A673 (cell line): ENCODE results near the gene RBSN. TPM values are rescaled to one million over a fixed set of nuclear protein-coding genes. Genes with fewer than 3 reads are reported as not detected.

Experiments
- BruUV-seq: library from RNA; stranded (reverse); fragments of 400-500 nt; replicated peaks from 2 replicates; lab custom pipeline; 2021; lab: Mats Ljungman, UMichigan
- CTCF ChIA-PET: fragments of 300-600 bp; sonication (Branson Sonifier 250); formaldehyde crosslinking; loops from one replicate; lab custom pipeline; 2022; ENCODE audit warnings: antibody characterized with exemption; lab: Charles Lee
- POLR2A ChIA-PET: fragments of 300-600 bp; sonication (Branson Sonifier 250); formaldehyde crosslinking; loops from one replicate; lab custom pipeline; 2022; ENCODE audit warnings: antibody characterized with exemption; ENCODE audit not compliant: low non-redundant PET; lab: Charles Lee
- DNase-seq: peaks from one replicate; pipeline ENCODE4 v3.0.0-alpha.2; 2015; ENCODE audit warnings: low spot score
- H3K27ac ChIP-seq: fragments of 200-600 bp; sonication (generic); 2 replicates; pipeline ENCODE4 v1.5.1; 2016; ENCODE audit warnings: mixed run types, low read depth, mild to moderate bottlenecking, mixed read lengths, antibody characterized with exemption, low read length; ENCODE audit not compliant: poor library complexity, severe bottlenecking
- H3K27me3 ChIP-seq: fragments of 200-600 bp; sonication (generic); replicated peaks from 2 replicates; pipeline ENCODE4 v1.6.1; 2017; ENCODE audit warnings: mixed run types, low read depth, mild to moderate bottlenecking, mixed read lengths, antibody characterized with exemption, low read length; ENCODE audit not compliant: insufficient read depth, poor library complexity
- H3K36me3 ChIP-seq: fragments of 200-600 bp; sonication (generic); 2 replicates; pipeline ENCODE4 v1.6.1; 2016; ENCODE audit warnings: mixed run types, mild to moderate bottlenecking, mixed read lengths, antibody characterized with exemption, low read length; ENCODE audit not compliant: insufficient read depth, poor library complexity, severe bottlenecking
- H3K4me1 ChIP-seq: fragments of 200-600 bp; sonication (generic); 2 replicates; pipeline ENCODE4 v1.6.1; 2017; ENCODE audit warnings: mixed run types, mild to moderate bottlenecking, mixed read lengths, antibody characterized with exemption, low read length; ENCODE audit not compliant: insufficient read depth, poor library complexity, severe bottlenecking
- H3K4me3 ChIP-seq: fragments of 200-600 bp; sonication (generic); 2 replicates; pipeline ENCODE4 v1.5.1; 2016; ENCODE audit warnings: low read depth, mixed run types, mild to moderate bottlenecking, mixed read lengths, low read length; ENCODE audit not compliant: poor library complexity, severe bottlenecking
- H3K9me3 ChIP-seq: fragments of 200-600 bp; sonication (generic); 2 replicates; pipeline ENCODE4 v1.6.1; 2016; ENCODE audit warnings: mixed run types, low read depth, mild to moderate bottlenecking, mixed read lengths, antibody characterized with exemption, low read length; ENCODE audit not compliant: poor library complexity, severe bottlenecking
- CTCF ChIP-seq: fragments of 300-800, 200-600 bp; sonication (generic); conservative IDR thresholded peaks from 2 replicates; pipeline ENCODE4 v1.5.1; 2017; ENCODE audit warnings: low read depth, mild to moderate bottlenecking, antibody characterized with exemption, low read length, moderate library complexity, mixed read lengths
- EZH2 ChIP-seq: fragments of 200-600 bp; sonication (generic); IDR thresholded peaks from 2 replicates; pipeline ENCODE4 v1.6.1; 2017; ENCODE audit warnings: borderline replicate concordance, low read depth, mild to moderate bottlenecking, mixed read lengths, antibody characterized with exemption, low read length; ENCODE audit not compliant: poor library complexity, severe bottlenecking
- intact Hi-C: fragments of 100-400 bp; cut with micrococcal nuclease; formaldehyde crosslinking; loops from one replicate; pipeline ENCODE4 v1.10.0; 2022; ENCODE audit not compliant: unreplicated experiment
- total RNA-seq: library from RNA; stranded (reverse); gene quantifications from 2 replicates; pipeline ENCODE4 v1.2.3, GENCODE V29; 2021

Gene RBSN
- total RNA-seq, 1 experiment from 2014 or later, result 31.2 TPM

- no peaks in the 10 kb centered on the region for H3K27me3 ChIP-seq
- H3K9me3 ChIP-seq, result no peaks in the 10 kb centered on the region
- no TSS peak for BruUV-seq
- ChIA-PET CTCF (no interaction called here), POLR2A (no interaction called here)
- H3K36me3 ChIP-seq, result peaks cover 31% of the 10 kb centered on the region
- TF ChIP-seq EZH2 (no peak), CTCF (no peak)
- no peak overlapping the region for H3K27ac ChIP-seq
- no peak for DNase-seq
- no peak overlapping the region for H3K4me3 ChIP-seq
- intact Hi-C loops, result no loop called here
- H3K4me1 ChIP-seq, result peaks cover 5% of the 10 kb centered on the region
These were observed 38.9 kb downstream of the RBSN start for GRCh38 chr3:15060029-15060428.

- H3K9me3 ChIP-seq, result no peaks in the 10 kb centered on the region
- intact Hi-C loops, result no loop called here
- TF ChIP-seq EZH2 (no peak), CTCF (no peak)
- no peak overlapping the region for H3K4me3 ChIP-seq
- BruUV-seq, result no TSS peak
- peaks cover 49% of the 10 kb centered on the region for H3K36me3 ChIP-seq
- DNase-seq, result no peak
- H3K27ac ChIP-seq, result no peak overlapping the region
- POLR2A ChIA-PET, result no interaction called here
- CTCF ChIA-PET, result no interaction called here
- no peaks in the 10 kb centered on the region for H3K4me1 ChIP-seq
- H3K27me3 ChIP-seq, result no peaks in the 10 kb centered on the region
These were observed 42.1 kb downstream of the RBSN start for GRCh38 chr3:15056676-15057404.

GRCh38 chr3:15055019-15055557, 43.9 kb downstream of the RBSN start:
- POLR2A ChIA-PET, result no interaction called here
- H3K9me3 ChIP-seq, result no peaks in the 10 kb centered on the region
- peaks cover 64% of the 10 kb centered on the region for H3K36me3 ChIP-seq
- DNase-seq, result no peak
- H3K27me3 ChIP-seq, result no peaks in the 10 kb centered on the region
- intact Hi-C loops, result no loop called here
- TF ChIP-seq CTCF (no peak), EZH2 (no peak)
- BruUV-seq, result no TSS peak
- no peak overlapping the region for H3K27ac ChIP-seq
- H3K4me1 ChIP-seq, result no peaks in the 10 kb centered on the region
- CTCF ChIA-PET, result no interaction called here
- no peak overlapping the region for H3K4me3 ChIP-seq
